Lower lobe of right lung (tissue), 2 donors: ENCODE results near the gene FDX1. TPM values are rescaled to one million over a fixed set of nuclear protein-coding genes. Genes with fewer than 3 reads are reported as not detected.

Experiments used
- ATAC-seq, 2 donors: fragments of 200-7000 bp; cut with Tn5 transposase; one replicate each; pipeline ENCODE4 v1.9.1; 2020 to 2022; ENCODE audit warnings: mild to moderate bottlenecking in 2 of 2, moderate library complexity in 2 of 2
- DNase-seq: peaks from one replicate; pipeline ENCODE4 v3.0.0-alpha.2; 2020
- H3K27ac ChIP-seq: fragments of 200-600 bp; one replicate; pipeline ENCODE4 v1.8.0; 2022
- H3K27me3 ChIP-seq: fragments of 200-600 bp; one replicate; pipeline ENCODE4 v1.8.0; 2022; ENCODE audit warnings: low read depth
- H3K36me3 ChIP-seq: fragments of 200-600 bp; one replicate; pipeline ENCODE4 v1.8.0; 2022; ENCODE audit warnings: mild to moderate bottlenecking
- H3K4me1 ChIP-seq: fragments of 200-600 bp; one replicate; pipeline ENCODE4 v1.8.0; 2022
- H3K4me3 ChIP-seq: fragments of 200-600 bp; one replicate; pipeline ENCODE4 v1.8.0; 2022; ENCODE audit warnings: mild to moderate bottlenecking
- H3K9me3 ChIP-seq: fragments of 200-600 bp; one replicate; pipeline ENCODE4 v1.8.0; 2022
- CTCF ChIP-seq: fragments of 200-600 bp; IDR thresholded peaks from one replicate; pipeline ENCODE4 v1.8.0; 2022; ENCODE audit warnings: antibody characterized with exemption, mild to moderate bottlenecking
- intact Hi-C: fragments of 100-400 bp; cut with DNase I; formaldehyde crosslinking; loops from one replicate; pipeline ENCODE4 v1.11.0; 2022
- total RNA-seq: library from RNA; stranded (reverse); fragmentation: NEBNext Ultra II Directional; extraction: Animal tissue kit (Norgen Biotek cat#: 25700); gene quantifications from one replicate; pipeline ENCODE4 v1.2.1, GENCODE V29; 2021
- donor health status: DM: no; HTN: yes; CAD: no; lungs with severe emphysema.

Gene FDX1
- total RNA-seq, 1 donor from 2014 or later = 19.5 TPM

DNA sequence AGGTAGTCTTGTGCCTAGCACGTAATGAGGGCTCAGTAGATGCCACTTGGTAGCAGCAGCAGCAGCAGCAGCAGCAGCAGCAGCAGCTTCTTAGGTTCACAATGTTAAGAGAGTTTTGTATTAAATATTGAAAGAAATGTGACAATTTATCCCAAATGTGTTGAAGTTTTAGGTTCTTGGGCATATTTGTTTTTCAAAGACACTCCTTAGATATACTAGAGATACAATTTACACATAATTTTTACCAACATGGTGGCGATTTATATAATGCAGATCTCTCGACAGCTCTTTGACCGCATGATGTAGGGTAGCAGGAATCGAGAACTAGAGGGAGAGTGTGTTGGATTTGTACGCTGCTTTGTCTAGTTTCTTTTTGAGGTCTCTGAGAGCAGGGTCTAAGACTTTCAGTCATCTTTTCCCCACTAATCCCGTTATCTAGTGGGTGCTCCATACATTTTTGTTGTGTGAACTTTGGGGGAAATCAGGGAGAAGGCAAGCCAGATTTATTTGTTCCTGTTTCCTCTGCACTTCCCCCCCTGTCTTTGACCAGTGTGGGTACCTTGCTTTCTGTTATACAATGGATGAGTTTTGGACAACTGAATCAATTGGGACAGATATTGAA is 1.4 kb downstream of the FDX1 start:
- peak overlapping the region; percentile 85 for H3K4me3 ChIP-seq
- H3K27ac ChIP-seq = peak overlapping the region; percentile 92
- no peaks in the 10 kb centered on the region for H3K9me3 ChIP-seq
- H3K27me3 ChIP-seq = no peaks in the 10 kb centered on the region
- H3K36me3 ChIP-seq = no peaks in the 10 kb centered on the region
- peaks cover 48% of the 10 kb centered on the region for H3K4me1 ChIP-seq
- no peak for DNase-seq
- ATAC-seq = peak in 1 of 2 donors; percentile 13
- TF ChIP-seq CTCF = no peak
- intact Hi-C loops = loop anchor here (5.0 to 10.0 kb wide), 2 partner anchors 56 to 229 kb away; no protein-coding TSS in a partner anchor

- intact Hi-C loops = loop anchor here (5.0 to 10.0 kb wide), 2 partner anchors 57 to 229 kb away; no protein-coding TSS in a partner anchor
- no peaks in the 10 kb centered on the region for H3K27me3 ChIP-seq
- ATAC-seq = no peak
- TF ChIP-seq CTCF = no peak
- peak overlapping the region; percentile 85 for H3K4me3 ChIP-seq
- no peaks in the 10 kb centered on the region for H3K9me3 ChIP-seq
- DNase-seq = no peak
- peak overlapping the region; percentile 92 for H3K27ac ChIP-seq
- peaks cover 48% of the 10 kb centered on the region for H3K4me1 ChIP-seq
- H3K36me3 ChIP-seq = no peaks in the 10 kb centered on the region
These were observed 1.9 kb downstream of the FDX1 start for GRCh38 chr11:110431674-110432073.

DNA sequence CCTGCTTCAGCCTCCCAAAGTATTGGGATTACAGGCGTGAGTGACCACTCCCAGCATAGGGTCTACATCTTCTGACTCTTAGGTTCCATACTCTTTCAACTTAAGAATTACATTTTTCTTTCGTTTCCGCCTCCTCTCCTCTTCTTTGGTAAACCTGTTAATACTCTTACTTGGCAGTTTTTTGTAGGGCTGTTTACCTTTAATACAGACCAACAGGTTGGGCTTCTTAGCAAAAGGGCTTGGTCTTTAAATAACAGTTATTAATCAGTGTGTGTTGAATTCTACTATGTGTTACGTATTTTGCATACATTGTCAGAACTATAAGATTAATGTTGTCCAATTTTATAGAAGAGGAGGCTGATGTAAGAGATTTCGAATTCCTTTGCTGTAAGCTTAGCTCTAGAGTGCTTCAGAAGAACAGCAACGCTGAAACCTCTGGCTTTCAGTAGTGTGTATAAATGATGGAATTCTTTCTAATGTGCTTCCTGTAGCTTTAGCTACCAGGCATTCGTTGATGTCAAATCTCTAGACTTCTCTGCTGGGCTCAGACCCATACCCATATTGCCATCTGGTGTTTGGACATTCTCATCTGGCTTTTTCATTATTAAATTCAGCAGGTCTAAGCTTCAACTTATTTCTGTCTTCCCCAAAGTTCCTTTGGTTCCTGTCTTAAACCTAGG is 3.1 kb downstream of the FDX1 start:
- Histone ChIP-seq H3K27ac (no peak overlapping the region), H3K4me1 (peaks cover 48% of the 10 kb centered on the region), H3K36me3 (peaks cover 11% of the 10 kb centered on the region), H3K27me3 (no peaks in the 10 kb centered on the region), H3K4me3 (no peak overlapping the region), H3K9me3 (no peaks in the 10 kb centered on the region)
- intact Hi-C loops = loop anchor here (5.0 to 10.0 kb wide), 2 partner anchors 58 to 231 kb away; no protein-coding TSS in a partner anchor
- TF ChIP-seq CTCF = no peak
- no peak for ATAC-seq
- DNase-seq = no peak

GRCh38 chr11:110433393-110434333 is 3.9 kb downstream of the FDX1 start:
- H3K27me3 ChIP-seq = no peaks in the 10 kb centered on the region
- intact Hi-C loops = loop anchor here (5.0 to 10.0 kb wide), 2 partner anchors 59 to 231 kb away; no protein-coding TSS in a partner anchor
- peaks cover 18% of the 10 kb centered on the region for H3K36me3 ChIP-seq
- TF ChIP-seq CTCF = peak; percentile 62
- H3K4me1 ChIP-seq = peaks cover 48% of the 10 kb centered on the region
- H3K4me3 ChIP-seq = no peak overlapping the region
- ATAC-seq (no peak), DNase-seq (no peak)
- H3K9me3 ChIP-seq = no peaks in the 10 kb centered on the region
- H3K27ac ChIP-seq = no peak overlapping the region
